Panc1 (cell line): ENCODE data around the gene ATG9A. TPM values are rescaled to one million over a fixed set of nuclear protein-coding genes. Genes with fewer than 3 reads are reported as not detected.

Experiments
- ATAC-seq: fragments of 200-7000 bp; cut with Tn5 transposase; 2 replicates; pipeline ENCODE4 v1.9.1; 2020; ENCODE audit warnings: mild to moderate bottlenecking, moderate library complexity
- BruUV-seq: library from RNA; stranded (reverse); fragments of 400-500 nt; replicated peaks from 2 replicates; lab custom pipeline; 2021; lab: Mats Ljungman, UMichigan
- CTCF ChIA-PET: fragments of 300-600 bp; sonication (Branson Sonifier 250); formaldehyde crosslinking; loops from one replicate; lab custom pipeline; 2022; ENCODE audit warnings: antibody characterized with exemption; lab: Charles Lee
- POLR2A ChIA-PET: fragments of 300-600 bp; sonication (Branson Sonifier 250); formaldehyde crosslinking; loops from one replicate; lab custom pipeline; 2022; ENCODE audit warnings: antibody characterized with exemption; lab: Charles Lee
- DNase-seq: peaks from one replicate; pipeline ENCODE4 v3.0.0-alpha.2; 2010; ENCODE audit warnings: low read depth, low spot score
- H3K27ac ChIP-seq: 2 replicates; pipeline ENCODE4 v1.5.1; 2011; ENCODE audit warnings: mild to moderate bottlenecking, low read length, inconsistent platforms
- H3K27me3 ChIP-seq: fragments of 200-500 bp; sonication (Bioruptor generic); 2 replicates; pipeline ENCODE4 v1.6.0; 2014; ENCODE audit warnings: low read length, inconsistent platforms; ENCODE audit not compliant: control insufficient read depth, insufficient read depth
- H3K36me3 ChIP-seq: fragments of 200-500 bp; sonication (Bioruptor generic); 2 replicates; pipeline ENCODE4 v1.5.1; 2014; ENCODE audit warnings: inconsistent platforms, mild to moderate bottlenecking, low read length, moderate library complexity; ENCODE audit not compliant: control insufficient read depth, insufficient read depth
- H3K4me1 ChIP-seq: 2 replicates; pipeline ENCODE4 v1.5.1; 2011; ENCODE audit warnings: inconsistent platforms, mild to moderate bottlenecking, low read length, moderate library complexity; ENCODE audit not compliant: control insufficient read depth, insufficient read depth
- H3K4me3 ChIP-seq, 2 experiments: 2 replicates each; pipeline ENCODE4 v1.5.1; 2011 to 2012; ENCODE audit warnings: low read depth in 2 of 2, low read length in 2 of 2, mild to moderate bottlenecking in 2 of 2, inconsistent platforms in 1 of 2, moderate library complexity in 1 of 2
- H3K9me3 ChIP-seq: fragments of 200-500 bp; sonication (Bioruptor generic); 2 replicates; pipeline ENCODE4 v1.5.1; 2014; ENCODE audit warnings: low read depth, mild to moderate bottlenecking, inconsistent platforms, low read length, moderate library complexity; ENCODE audit not compliant: control insufficient read depth, insufficient read depth
- POLR2AphosphoS5 ChIP-seq: IDR thresholded peaks from 2 replicates; pipeline ENCODE4 v1.6.1; 2012; ENCODE audit warnings: mild to moderate bottlenecking, low read depth, low read length, moderate library complexity
- SIN3A ChIP-seq: IDR thresholded peaks from 2 replicates; pipeline ENCODE4 v1.6.1; 2012; ENCODE audit warnings: low read depth, mild to moderate bottlenecking, low read length, moderate library complexity, borderline replicate concordance; ENCODE audit not compliant: insufficient read depth
- TCF7L2 ChIP-seq: IDR thresholded peaks from 2 replicates; pipeline ENCODE4 v1.6.1; 2011; ENCODE audit warnings: mild to moderate bottlenecking, low read depth, low read length, inconsistent platforms
- in situ Hi-C: cut with HindIII; loops from 2 replicates; pipeline ENCODE4 v1.10.0; 2016; ENCODE audit warnings: low sequenced_read_pairs, low pct_unique_long_range_greater_than_20kb
- intact Hi-C: fragments of 100-400 bp; cut with micrococcal nuclease; formaldehyde crosslinking; loops from one replicate; pipeline ENCODE4 v1.10.0; 2022; ENCODE audit not compliant: unreplicated experiment
- total RNA-seq: library from RNA; stranded (reverse); gene quantifications from one replicate; pipeline ENCODE4 v1.2.1, GENCODE V29; 2021; ENCODE audit not compliant: unreplicated experiment
- TF ChIP-seq, protein P1 (sequence below), 2 experiments: IDR thresholded peaks; 2 replicates each; pipeline ENCODE4 v1.6.1; 2011 to 2012; ENCODE audit warnings: low read depth in 2 of 2, control low read depth in 1 of 2, low read length in 1 of 2, mild to moderate bottlenecking in 1 of 2, moderate library complexity in 1 of 2; ENCODE audit not compliant: insufficient read depth in 1 of 2
- TF ChIP-seq, protein P2 (sequence below): fragments of 450-650 bp; IDR thresholded peaks from 2 replicates; pipeline ENCODE4 v1.5.1; 2017; ENCODE audit warnings: mild to moderate bottlenecking

ATG9A gene
- total RNA-seq, 1 experiment from 2014 or later, result 75.1 TPM

DNA sequence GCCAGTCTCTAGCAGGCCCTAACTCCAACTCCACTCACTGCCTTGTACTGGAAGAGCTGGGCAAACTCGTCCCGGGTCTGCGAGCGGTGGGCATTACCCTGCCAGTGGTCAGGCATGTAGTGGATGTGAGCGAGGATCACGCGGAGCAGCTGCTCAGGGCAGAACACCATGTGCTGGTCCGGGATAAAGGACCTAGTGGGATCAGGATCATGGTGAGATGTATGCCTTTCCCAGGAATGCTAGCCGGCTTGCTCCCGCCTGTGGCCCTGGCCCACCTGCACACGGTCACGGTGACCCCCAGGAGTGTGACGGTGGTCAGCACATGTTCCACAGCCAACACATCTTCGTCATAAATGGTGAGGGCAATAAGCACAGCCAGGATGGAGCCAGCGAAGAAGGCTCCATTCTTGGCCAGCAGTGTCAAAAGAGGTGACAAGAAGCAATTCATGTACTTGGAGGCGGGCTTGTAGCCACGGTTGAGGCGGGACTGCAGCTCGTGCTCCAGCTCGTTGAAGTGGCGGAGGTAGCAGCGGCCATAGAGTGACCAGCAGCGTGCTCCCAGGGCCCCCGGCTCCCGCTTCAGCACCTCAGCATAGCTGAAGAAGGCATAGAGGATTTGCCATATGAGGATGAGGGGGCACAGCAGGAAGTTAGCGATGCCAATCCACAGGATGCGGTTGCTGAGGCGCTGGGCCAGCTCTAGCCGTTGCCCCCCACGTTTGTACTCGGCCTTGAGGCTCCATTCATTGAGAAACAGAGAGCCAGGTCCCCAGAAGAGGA, 5.4 kb downstream of the ATG9A start:
- in situ Hi-C loops (no loop called here), intact Hi-C loops (no loop called here)
- Histone ChIP-seq H3K9me3 (no peaks in the 10 kb centered on the region), H3K27me3 (no peaks in the 10 kb centered on the region), H3K4me1 (peaks cover 12% of the 10 kb centered on the region), H3K4me3 (no peak overlapping the region), H3K36me3 (peaks cover 7% of the 10 kb centered on the region; the same call in 1 of the 2 replicates), H3K27ac (no peak overlapping the region)
- no TSS peak for BruUV-seq
- ChIA-PET POLR2A (no interaction called here), CTCF (no interaction called here)
- DNase-seq (no peak), ATAC-seq (no peak)
- TF ChIP-seq SIN3A, result no peak
- TF ChIP-seq, protein P1, sequence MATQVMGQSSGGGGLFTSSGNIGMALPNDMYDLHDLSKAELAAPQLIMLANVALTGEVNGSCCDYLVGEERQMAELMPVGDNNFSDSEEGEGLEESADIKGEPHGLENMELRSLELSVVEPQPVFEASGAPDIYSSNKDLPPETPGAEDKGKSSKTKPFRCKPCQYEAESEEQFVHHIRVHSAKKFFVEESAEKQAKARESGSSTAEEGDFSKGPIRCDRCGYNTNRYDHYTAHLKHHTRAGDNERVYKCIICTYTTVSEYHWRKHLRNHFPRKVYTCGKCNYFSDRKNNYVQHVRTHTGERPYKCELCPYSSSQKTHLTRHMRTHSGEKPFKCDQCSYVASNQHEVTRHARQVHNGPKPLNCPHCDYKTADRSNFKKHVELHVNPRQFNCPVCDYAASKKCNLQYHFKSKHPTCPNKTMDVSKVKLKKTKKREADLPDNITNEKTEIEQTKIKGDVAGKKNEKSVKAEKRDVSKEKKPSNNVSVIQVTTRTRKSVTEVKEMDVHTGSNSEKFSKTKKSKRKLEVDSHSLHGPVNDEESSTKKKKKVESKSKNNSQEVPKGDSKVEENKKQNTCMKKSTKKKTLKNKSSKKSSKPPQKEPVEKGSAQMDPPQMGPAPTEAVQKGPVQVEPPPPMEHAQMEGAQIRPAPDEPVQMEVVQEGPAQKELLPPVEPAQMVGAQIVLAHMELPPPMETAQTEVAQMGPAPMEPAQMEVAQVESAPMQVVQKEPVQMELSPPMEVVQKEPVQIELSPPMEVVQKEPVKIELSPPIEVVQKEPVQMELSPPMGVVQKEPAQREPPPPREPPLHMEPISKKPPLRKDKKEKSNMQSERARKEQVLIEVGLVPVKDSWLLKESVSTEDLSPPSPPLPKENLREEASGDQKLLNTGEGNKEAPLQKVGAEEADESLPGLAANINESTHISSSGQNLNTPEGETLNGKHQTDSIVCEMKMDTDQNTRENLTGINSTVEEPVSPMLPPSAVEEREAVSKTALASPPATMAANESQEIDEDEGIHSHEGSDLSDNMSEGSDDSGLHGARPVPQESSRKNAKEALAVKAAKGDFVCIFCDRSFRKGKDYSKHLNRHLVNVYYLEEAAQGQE (IDR thresholded peaks at IDR 0.05; ENCODE audit: insufficient read depth in 1 of 2, low read depth in 2 of 2, low read length in 1 of 2), result no peak
- TF ChIP-seq TCF7L2, result no peak
- no peak for TF ChIP-seq POLR2AphosphoS5
- TF ChIP-seq, protein P2, sequence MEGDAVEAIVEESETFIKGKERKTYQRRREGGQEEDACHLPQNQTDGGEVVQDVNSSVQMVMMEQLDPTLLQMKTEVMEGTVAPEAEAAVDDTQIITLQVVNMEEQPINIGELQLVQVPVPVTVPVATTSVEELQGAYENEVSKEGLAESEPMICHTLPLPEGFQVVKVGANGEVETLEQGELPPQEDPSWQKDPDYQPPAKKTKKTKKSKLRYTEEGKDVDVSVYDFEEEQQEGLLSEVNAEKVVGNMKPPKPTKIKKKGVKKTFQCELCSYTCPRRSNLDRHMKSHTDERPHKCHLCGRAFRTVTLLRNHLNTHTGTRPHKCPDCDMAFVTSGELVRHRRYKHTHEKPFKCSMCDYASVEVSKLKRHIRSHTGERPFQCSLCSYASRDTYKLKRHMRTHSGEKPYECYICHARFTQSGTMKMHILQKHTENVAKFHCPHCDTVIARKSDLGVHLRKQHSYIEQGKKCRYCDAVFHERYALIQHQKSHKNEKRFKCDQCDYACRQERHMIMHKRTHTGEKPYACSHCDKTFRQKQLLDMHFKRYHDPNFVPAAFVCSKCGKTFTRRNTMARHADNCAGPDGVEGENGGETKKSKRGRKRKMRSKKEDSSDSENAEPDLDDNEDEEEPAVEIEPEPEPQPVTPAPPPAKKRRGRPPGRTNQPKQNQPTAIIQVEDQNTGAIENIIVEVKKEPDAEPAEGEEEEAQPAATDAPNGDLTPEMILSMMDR, result no peak

DNA sequence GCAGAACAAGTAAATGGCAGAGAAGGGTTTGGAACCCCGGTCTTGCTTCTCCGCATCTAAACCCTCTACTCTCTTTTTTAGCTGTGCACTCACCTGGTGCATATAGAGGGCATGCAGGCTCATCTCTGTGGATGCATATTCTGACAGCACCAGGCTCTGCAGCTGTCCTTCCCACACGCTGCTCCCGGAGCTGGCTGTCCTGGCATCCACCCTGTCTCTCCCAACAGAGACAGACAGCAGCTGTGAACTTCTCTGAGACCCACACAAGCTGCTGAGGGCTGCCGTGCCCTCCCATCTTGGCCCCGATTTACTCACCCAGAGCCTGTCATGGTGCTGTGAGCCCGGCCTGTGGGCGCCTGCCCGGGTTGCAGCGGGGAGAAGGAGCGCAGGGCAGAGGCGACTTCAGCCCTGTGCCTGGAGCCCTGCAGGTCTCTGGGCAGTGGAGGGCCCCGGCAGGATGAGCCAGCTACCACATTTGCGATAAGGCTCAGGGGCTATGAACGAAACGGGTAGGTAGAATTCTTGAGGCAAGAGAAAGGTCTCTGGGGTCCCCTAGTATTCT, 7.4 kb downstream of the ATG9A start:
- Histone ChIP-seq H3K27ac (no peak overlapping the region), H3K4me3 (no peak overlapping the region), H3K9me3 (no peaks in the 10 kb centered on the region), H3K36me3 (peaks cover 5% of the 10 kb centered on the region; the same call in 1 of the 2 replicates), H3K4me1 (peaks cover 10% of the 10 kb centered on the region), H3K27me3 (no peaks in the 10 kb centered on the region)
- TF ChIP-seq, protein P2, result no peak
- TF ChIP-seq POLR2AphosphoS5 (no peak), SIN3A (no peak), TCF7L2 (no peak)
- TF ChIP-seq, protein P1 (IDR thresholded peaks at IDR 0.05; ENCODE audit: insufficient read depth in 1 of 2, low read depth in 2 of 2, low read length in 1 of 2), result no peak
- in situ Hi-C loops, result no loop called here
- BruUV-seq, result no TSS peak
- intact Hi-C loops, result no loop called here
- ChIA-PET CTCF (interaction anchor here (0.7 kb wide), 1 partner anchor 57 kb away, joined by 4 read pairs; no protein-coding TSS in a partner anchor), POLR2A (no interaction called here)
- DNase-seq (no peak), ATAC-seq (no peak)
